HL-60 (cell line): ENCODE measurements around the gene TBC1D30.

Experiments used
- DNase-seq, 2 experiments: peaks; one replicate each; pipeline ENCODE4 v3.0.0-alpha.2; 2010 to 2020; ENCODE audit warnings: low read depth in 1 of 2, low spot score in 1 of 2
- H3K27ac ChIP-seq: fragments of 250-450 bp; sonication (Bioruptor Pico); replicated peaks from 2 replicates; pipeline ENCODE4 v1.5.1; 2020; ENCODE audit warnings: mild to moderate bottlenecking, moderate library complexity
- H3K27me3 ChIP-seq: fragments of 250-450 bp; sonication (Bioruptor Pico); 2 replicates; pipeline ENCODE4 v1.5.1; 2021; ENCODE audit warnings: mild to moderate bottlenecking, moderate library complexity; ENCODE audit not compliant: insufficient read depth, poor library complexity, severe bottlenecking
- H3K4me3 ChIP-seq: replicated peaks from 2 replicates; pipeline ENCODE4 v1.5.1; 2011; ENCODE audit warnings: mild to moderate bottlenecking, control low read depth, low read length; ENCODE audit not compliant: insufficient read depth
- CTCF ChIP-seq: IDR thresholded peaks from one replicate; pipeline ENCODE4 v1.5.1; 2011; ENCODE audit warnings: low read length, control low read depth, inconsistent platforms; ENCODE audit not compliant: insufficient read depth
- GABPA ChIP-seq: IDR thresholded peaks from 2 replicates; pipeline ENCODE4 v1.6.1; 2012; ENCODE audit warnings: low read depth
- POLR2AphosphoS5 ChIP-seq: IDR thresholded peaks from 2 replicates; pipeline ENCODE4 v1.6.1; 2012; ENCODE audit warnings: low read depth
- REST ChIP-seq: IDR thresholded peaks from 2 replicates; pipeline ENCODE4 v1.6.1; 2012; ENCODE audit warnings: low read depth; ENCODE audit not compliant: insufficient replicate concordance
- SPI1 ChIP-seq: IDR thresholded peaks from 2 replicates; pipeline ENCODE4 v1.6.1; 2012; ENCODE audit warnings: low read depth, mild to moderate bottlenecking, borderline replicate concordance

TBC1D30 gene

GRCh38 chr12:64828713-64829112 lies 4.3 kb downstream of the TBC1D30 start:
- Histone ChIP-seq H3K4me3 (no peak overlapping the region), H3K27ac (no peak overlapping the region), H3K27me3 (peaks cover 48% of the 10 kb centered on the region)
- TF ChIP-seq POLR2AphosphoS5 (no peak), GABPA (no peak), CTCF (no peak), SPI1 (no peak), REST (no peak)
- no peak for DNase-seq

- H3K27ac ChIP-seq = no peak overlapping the region
- no peak for TF ChIP-seq REST
- DNase-seq = no peak
- H3K27me3 ChIP-seq = peaks cover 5% of the 10 kb centered on the region
- H3K4me3 ChIP-seq = no peak overlapping the region
These were observed 9.5 kb downstream of the TBC1D30 start for GRCh38 chr12:64833928-64834327.

- Histone ChIP-seq H3K4me3 (no peak overlapping the region), H3K27ac (no peak overlapping the region), H3K27me3 (peaks cover 3% of the 10 kb centered on the region)
- TF ChIP-seq CTCF = no peak
- no peak for DNase-seq
These were observed 11.5 kb downstream of the TBC1D30 start for GRCh38 chr12:64835901-64836300.

GRCh38 chr12:64836856-64837255 lies 12.4 kb downstream of the TBC1D30 start:
- TF ChIP-seq SPI1 (no peak), CTCF (no peak), POLR2AphosphoS5 (no peak), REST (no peak)
- Histone ChIP-seq H3K27ac (no peak overlapping the region), H3K27me3 (no peaks in the 10 kb centered on the region), H3K4me3 (no peak overlapping the region)
- no peak for DNase-seq
